Measurements from ENCODE around the gene DICER1. TPM values are rescaled to one million over a fixed set of nuclear protein-coding genes. Genes with fewer than 3 reads are reported as not detected.

Gene DICER1
- total RNA-seq, 1 donor, result 61.3 TPM

DNA sequence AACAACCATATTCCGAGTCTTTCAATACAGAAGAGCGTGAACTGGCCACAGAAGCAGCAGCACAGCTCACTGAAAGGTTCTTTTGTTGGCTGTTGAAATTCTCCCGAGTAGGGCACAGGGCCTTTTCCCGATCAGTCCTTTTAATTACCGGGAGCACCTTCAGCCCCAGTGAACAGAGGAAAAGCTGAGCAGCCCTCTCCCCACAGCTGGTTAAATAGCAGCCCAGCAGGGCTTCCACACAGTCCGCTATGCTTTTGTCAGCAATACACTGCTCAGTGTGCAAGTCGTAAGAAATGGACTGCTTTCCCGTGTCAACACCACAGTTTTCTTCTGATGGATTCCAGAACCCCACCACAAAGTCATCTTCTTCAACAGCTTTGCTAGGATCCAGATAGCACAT, 61.3 kb downstream of the DICER1 start:
- H3K4me3 ChIP-seq (ENCODE audit: low read depth, low read length), result no peak overlapping the region
- peak; percentile 54 for DNase-seq (ENCODE audit: low read depth)
- TF ChIP-seq, protein P1, sequence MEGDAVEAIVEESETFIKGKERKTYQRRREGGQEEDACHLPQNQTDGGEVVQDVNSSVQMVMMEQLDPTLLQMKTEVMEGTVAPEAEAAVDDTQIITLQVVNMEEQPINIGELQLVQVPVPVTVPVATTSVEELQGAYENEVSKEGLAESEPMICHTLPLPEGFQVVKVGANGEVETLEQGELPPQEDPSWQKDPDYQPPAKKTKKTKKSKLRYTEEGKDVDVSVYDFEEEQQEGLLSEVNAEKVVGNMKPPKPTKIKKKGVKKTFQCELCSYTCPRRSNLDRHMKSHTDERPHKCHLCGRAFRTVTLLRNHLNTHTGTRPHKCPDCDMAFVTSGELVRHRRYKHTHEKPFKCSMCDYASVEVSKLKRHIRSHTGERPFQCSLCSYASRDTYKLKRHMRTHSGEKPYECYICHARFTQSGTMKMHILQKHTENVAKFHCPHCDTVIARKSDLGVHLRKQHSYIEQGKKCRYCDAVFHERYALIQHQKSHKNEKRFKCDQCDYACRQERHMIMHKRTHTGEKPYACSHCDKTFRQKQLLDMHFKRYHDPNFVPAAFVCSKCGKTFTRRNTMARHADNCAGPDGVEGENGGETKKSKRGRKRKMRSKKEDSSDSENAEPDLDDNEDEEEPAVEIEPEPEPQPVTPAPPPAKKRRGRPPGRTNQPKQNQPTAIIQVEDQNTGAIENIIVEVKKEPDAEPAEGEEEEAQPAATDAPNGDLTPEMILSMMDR (IDR thresholded peaks at IDR 0.05; ENCODE audit: insufficient read depth, low read depth, low read length), result no peak

DNA sequence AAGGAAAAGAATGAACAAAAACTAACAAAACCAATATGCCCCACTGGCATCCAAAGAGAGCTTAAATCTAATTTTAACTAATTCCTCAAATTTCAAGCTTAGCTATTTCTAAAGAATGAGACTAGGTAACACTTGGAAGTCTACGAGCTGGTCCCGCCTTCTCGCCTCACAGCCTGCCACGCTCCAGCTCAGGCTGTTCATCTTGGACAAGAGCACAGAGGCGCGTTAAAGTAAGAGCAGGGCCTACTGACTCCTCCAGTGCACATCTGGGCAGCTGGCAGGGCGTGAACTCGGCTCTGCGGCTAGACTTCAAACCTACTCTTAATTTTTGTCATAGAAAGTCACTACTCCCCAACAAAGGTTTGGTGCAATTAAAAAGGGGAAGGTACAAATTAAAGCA, 64.6 kb downstream of the DICER1 start:
- no peak for DNase-seq (ENCODE audit: low read depth)
- TF ChIP-seq, protein P1 (IDR thresholded peaks at IDR 0.05; ENCODE audit: insufficient read depth, low read depth, low read length), result no peak

DNA sequence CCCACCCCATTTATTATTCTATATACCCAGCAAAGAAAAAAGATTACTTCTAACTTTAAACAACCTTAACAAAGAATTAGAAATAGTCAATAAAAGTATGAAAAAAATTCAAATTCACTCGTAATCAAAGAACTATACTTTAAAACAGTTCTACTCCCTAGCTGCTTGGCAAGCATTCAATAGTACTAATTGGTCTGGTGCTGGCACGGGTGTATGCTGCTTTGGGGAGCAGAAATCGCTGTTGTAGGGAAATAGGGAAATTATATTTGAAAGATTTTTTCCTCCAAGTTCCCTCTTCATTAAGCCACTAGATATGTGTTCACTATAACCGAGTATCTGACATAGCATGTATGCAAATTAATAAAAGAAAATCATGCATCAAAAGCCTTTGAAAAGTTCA, 65.7 kb downstream of the DICER1 start:
- no peak overlapping the region for H3K4me3 ChIP-seq (ENCODE audit: low read depth, low read length)
- DNase-seq (ENCODE audit: low read depth), result no peak
- TF ChIP-seq, protein P1 (IDR thresholded peaks at IDR 0.05; ENCODE audit: insufficient read depth, low read depth, low read length), result no peak

More for the DNA sequence above, 64.6 kb downstream of the DICER1 start:
- H3K4me3 ChIP-seq (ENCODE audit: low read depth, low read length), result no peak overlapping the region

DNA sequence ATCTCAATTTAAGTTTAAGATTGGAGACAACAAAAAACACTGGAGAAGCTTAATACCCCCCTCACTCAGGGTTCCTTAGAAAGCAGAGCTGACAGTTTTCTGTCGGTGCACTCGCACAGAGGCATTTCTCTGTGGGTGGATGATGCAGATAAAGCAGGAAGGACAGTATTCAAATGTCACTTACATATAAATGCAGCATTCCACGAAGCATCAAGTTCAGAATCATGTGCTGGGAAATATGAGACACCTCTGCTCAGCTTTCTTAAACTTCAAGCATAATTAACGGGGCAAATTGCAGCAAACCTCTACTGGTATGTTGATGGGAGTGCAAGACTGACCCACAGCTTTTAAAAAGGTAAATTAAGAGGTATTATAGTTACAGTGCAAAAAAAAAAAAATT, 68.7 kb downstream of the DICER1 start:
- no peak overlapping the region for H3K4me3 ChIP-seq (ENCODE audit: low read depth, low read length)
- DNase-seq (ENCODE audit: low read depth), result no peak
- TF ChIP-seq, protein P1 (IDR thresholded peaks at IDR 0.05; ENCODE audit: insufficient read depth, low read depth, low read length), result no peak

DNA sequence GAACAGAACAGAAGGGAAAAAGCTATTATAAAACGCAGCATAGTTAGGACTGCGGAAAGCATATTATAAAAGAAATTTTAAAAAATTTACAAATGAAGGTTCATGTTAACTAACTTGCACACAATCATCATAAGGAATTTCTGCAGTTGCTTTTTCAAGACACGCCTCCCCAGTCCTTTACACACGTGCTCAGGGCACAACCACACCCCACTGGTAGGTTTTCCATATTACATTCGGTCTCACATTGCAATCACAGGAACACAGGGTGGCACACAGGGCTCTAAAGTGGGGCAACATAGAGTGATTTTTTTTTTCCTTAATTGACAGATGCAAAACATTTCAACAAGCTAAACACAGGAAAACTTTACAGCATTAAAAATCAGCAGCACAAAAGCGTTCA, 69.7 kb downstream of the DICER1 start:
- TF ChIP-seq, protein P1 (IDR thresholded peaks at IDR 0.05; ENCODE audit: insufficient read depth, low read depth, low read length), result no peak
- H3K4me3 ChIP-seq (ENCODE audit: low read depth, low read length), result no peak overlapping the region
- no peak for DNase-seq (ENCODE audit: low read depth)

DNA sequence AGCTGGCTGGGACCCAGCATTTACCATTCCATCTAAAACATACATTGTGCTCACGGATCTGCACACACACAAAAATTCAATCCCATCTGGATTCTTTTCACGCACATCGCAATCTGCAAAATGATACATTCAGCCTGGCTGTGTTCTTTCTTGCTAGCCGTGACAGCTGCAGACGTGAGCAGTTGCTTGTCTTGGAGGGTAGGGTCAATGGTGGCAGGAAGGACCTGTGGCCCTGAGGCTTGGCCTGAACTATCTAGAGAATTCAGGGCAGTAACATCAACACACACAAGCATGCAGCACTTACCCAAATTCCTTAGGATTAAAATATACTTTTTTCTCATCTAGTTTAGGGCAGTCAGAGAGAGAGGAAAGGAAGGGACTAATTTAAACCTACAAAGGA, 72.0 kb downstream of the DICER1 start:
- TF ChIP-seq, protein P1 (IDR thresholded peaks at IDR 0.05; ENCODE audit: insufficient read depth, low read depth, low read length), result no peak
- no peak overlapping the region for H3K4me3 ChIP-seq (ENCODE audit: low read depth, low read length)
- DNase-seq (ENCODE audit: low read depth), result peak; percentile 16

DNA sequence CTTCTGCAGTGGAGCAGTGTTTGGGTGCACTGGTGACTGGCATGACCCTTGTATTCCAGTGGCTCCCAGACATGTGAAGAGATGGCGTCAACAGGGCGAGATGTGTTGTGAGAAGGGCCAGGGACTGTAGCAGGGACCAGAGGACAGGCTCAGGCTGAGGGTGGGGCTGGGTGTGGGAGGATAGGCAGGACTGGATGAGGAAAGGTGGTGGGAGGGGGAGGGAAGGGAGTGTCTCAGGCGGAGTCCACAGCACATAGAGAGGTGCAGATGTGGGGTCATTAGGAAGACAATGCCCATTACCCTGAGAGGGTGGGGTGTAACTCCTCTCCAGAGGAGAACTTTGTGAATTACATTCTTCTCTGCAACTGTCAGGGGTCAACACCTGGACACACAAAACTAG, 78.5 kb downstream of the DICER1 start:
- H3K4me3 ChIP-seq (ENCODE audit: low read depth, low read length), result no peak overlapping the region
- DNase-seq (ENCODE audit: low read depth), result no peak
- TF ChIP-seq, protein P1 (IDR thresholded peaks at IDR 0.05; ENCODE audit: insufficient read depth, low read depth, low read length), result no peak
